HG03175 (cell line): ENCODE measurements around the gene CPA1.

ENCODE experiments used
- ATAC-seq: cut with Tn5 transposase; IDR thresholded peaks from one replicate; pipeline ENCODE4 v1.9.1; 2021; ENCODE audit warnings: mild to moderate bottlenecking, moderate library complexity; ENCODE audit not compliant: unreplicated experiment

The CPA1 gene

GRCh38 chr7:130379921-130380860 lies at the start of gene CPA1:
Gene CPA1, plus strand, starts transcription at chr7:130380494. Its CDS starts 27 bp downstream, at chr7:130380521.
- ATAC-seq = no peak

- ATAC-seq = no peak
These were observed 47.8 kb upstream of the CPA1 start for GRCh38 chr7:130332259-130333053.

- ATAC-seq = no peak
These were observed 46.5 kb upstream of the CPA1 start for GRCh38 chr7:130333832-130334231.

GRCh38 chr7:130334274-130334673 lies 46.0 kb upstream of the CPA1 start:
- no peak for ATAC-seq

- ATAC-seq = no peak
These were observed 42.8 kb upstream of the CPA1 start for GRCh38 chr7:130337410-130337971.

GRCh38 chr7:130338233-130338632 lies 42.1 kb upstream of the CPA1 start:
- no peak for ATAC-seq

GRCh38 chr7:130341882-130342281 lies 38.4 kb upstream of the CPA1 start:
- no peak for ATAC-seq

- ATAC-seq = no peak
These were observed 37.5 kb upstream of the CPA1 start for GRCh38 chr7:130342701-130343380.

- ATAC-seq = no peak
These were observed 35.9 kb upstream of the CPA1 start, which contains the start of gene CPA5 for GRCh38 chr7:130344271-130344866. Gene CPA5, plus strand, starts transcription at chr7:130344816. Its CDS starts 1,670 bp downstream, at chr7:130346486.

GRCh38 chr7:130345136-130345535 lies 35.2 kb upstream of the CPA1 start:
- no peak for ATAC-seq

GRCh38 chr7:130345725-130346124 lies 34.6 kb upstream of the CPA1 start:
- ATAC-seq = no peak

- ATAC-seq = no peak
These were observed 34.0 kb upstream of the CPA1 start for GRCh38 chr7:130346177-130346905.

- ATAC-seq = no peak
These were observed 33.4 kb upstream of the CPA1 start for GRCh38 chr7:130346941-130347340.

GRCh38 chr7:130349911-130350782 lies 30.1 kb upstream of the CPA1 start:
- no peak for ATAC-seq

GRCh38 chr7:130350945-130351790 lies 29.1 kb upstream of the CPA1 start:
- ATAC-seq = no peak

GRCh38 chr7:130351791-130352090 lies 28.6 kb upstream of the CPA1 start:
- no peak for ATAC-seq

GRCh38 chr7:130352194-130353074 lies 27.9 kb upstream of the CPA1 start:
- ATAC-seq = no peak
